CD4-positive, alpha-beta memory T cell (primary cell): ENCODE data around the gene RNF220. TPM values are rescaled to one million over a fixed set of nuclear protein-coding genes. Genes with fewer than 3 reads are reported as not detected.

Experiments
- CTCF ChIA-PET: fragments of 350-600 bp; sonication (Branson Sonifier 250); formaldehyde crosslinking; loops from one replicate; lab custom pipeline; 2021; ENCODE audit warnings: inconsistent platforms; ENCODE audit not compliant: partially characterized antibody; lab: Charles Lee
- POLR2A ChIA-PET: fragments of 350-600 bp; sonication (Branson Sonifier 250); formaldehyde crosslinking; loops from one replicate; lab custom pipeline; 2021; ENCODE audit not compliant: partially characterized antibody; lab: Charles Lee
- DNase-seq, 5 donors: peaks; one replicate each; pipeline versions ENCODE4 v3.0.0 to v3.0.0-alpha.2; 2020 to 2022; ENCODE audit warnings: mixed read lengths in 1 of 5
- H3K27ac ChIP-seq: one replicate; pipeline ENCODE4 v1.7.0; 2013; ENCODE audit warnings: low read depth, low read length
- H3K27me3 ChIP-seq: 2 replicates; pipeline ENCODE4 v1.7.0; 2013; ENCODE audit warnings: mild to moderate bottlenecking, low read length, moderate library complexity; ENCODE audit not compliant: insufficient read depth
- H3K36me3 ChIP-seq: 2 replicates; pipeline ENCODE4 v1.7.0; 2013; ENCODE audit warnings: mild to moderate bottlenecking, low read length, moderate library complexity; ENCODE audit not compliant: insufficient read depth
- H3K4me1 ChIP-seq: 2 replicates; pipeline ENCODE4 v1.7.0; 2013; ENCODE audit warnings: mild to moderate bottlenecking, low read length, moderate library complexity; ENCODE audit not compliant: insufficient read depth
- H3K4me3 ChIP-seq, 2 donors: one replicate each; pipeline ENCODE4 v1.7.0; 2013; ENCODE audit warnings: low read length in 2 of 2, mild to moderate bottlenecking in 1 of 2
- H3K9me3 ChIP-seq, 2 donors: one replicate each; pipeline ENCODE4 v1.7.0; 2013; ENCODE audit warnings: low read length in 2 of 2, control low read depth in 1 of 2; ENCODE audit not compliant: control insufficient read depth in 1 of 2
- H3K27ac Mint-ChIP-seq, 7 donors: one replicate each; pipeline ENCODE4 v1.8.0; 2020 to 2021; ENCODE audit warnings: mixed read lengths in 7 of 7, mild to moderate bottlenecking in 6 of 7, inconsistent platforms in 3 of 7, moderate library complexity in 3 of 7
- H3K27me3 Mint-ChIP-seq, 2 donors: one replicate each; pipeline ENCODE4 v1.8.0; 2020 to 2021; ENCODE audit warnings: mixed read lengths in 2 of 2
- H3K36me3 Mint-ChIP-seq, 2 donors: one replicate each; pipeline ENCODE4 v1.8.0; 2020 to 2021; ENCODE audit warnings: mixed read lengths in 2 of 2, inconsistent platforms in 1 of 2, mild to moderate bottlenecking in 1 of 2
- H3K4me1 Mint-ChIP-seq, 4 donors: one replicate each; pipeline ENCODE4 v1.8.0; 2020 to 2021; ENCODE audit warnings: mixed read lengths in 4 of 4, mild to moderate bottlenecking in 1 of 4
- H3K4me3 Mint-ChIP-seq, 8 donors: one replicate each; pipeline ENCODE4 v1.8.0; 2020 to 2021; ENCODE audit warnings: mixed read lengths in 8 of 8, mild to moderate bottlenecking in 7 of 8, moderate library complexity in 6 of 8, inconsistent platforms in 3 of 8
- H3K9me3 Mint-ChIP-seq, 8 donors: one replicate each; pipeline ENCODE4 v1.8.0; 2020 to 2021; ENCODE audit warnings: mixed read lengths in 8 of 8, mild to moderate bottlenecking in 5 of 8, inconsistent platforms in 3 of 8, moderate library complexity in 1 of 8
- intact Hi-C: fragments of 100-400 bp; cut with micrococcal nuclease; formaldehyde crosslinking; loops from one replicate; pipeline ENCODE4 v1.15.1; 2023
- polyA plus RNA-seq, 2 donors: library from polyadenylated mRNA; unstranded; fragments of 300-500 nt; fragmentation: Illumina TruSeq; gene quantifications; one replicate each; pipeline ENCODE4 v1.2.3, GENCODE V29; 2021
- total RNA-seq, 2 experiments: library from RNA; stranded (reverse); gene quantifications; one replicate each; pipeline ENCODE4 v1.2.3, GENCODE V29; 2021

RNF220 gene
- total and polyA plus RNA-seq, 4 experiments from 2014 or later, result 74.7 to 125 (median 111) TPM

GRCh38 chr1:44508397-44508745, 103.3 kb downstream of the RNF220 start:
- Histone ChIP-seq H3K4me3 (no peak overlapping the region), H3K36me3 (no peaks in the 10 kb centered on the region), H3K27ac (no peak overlapping the region), H3K4me1 (peaks cover 10% of the 10 kb centered on the region), H3K9me3 (no peaks in the 10 kb centered on the region), H3K27me3 (no peaks in the 10 kb centered on the region)
- peaks cover 20 to 25% of the 10 kb centered on the region in 2 donors for H3K27me3 Mint-ChIP-seq
- H3K9me3 Mint-ChIP-seq, result no peaks in the 10 kb centered on the region
- ChIA-PET CTCF (no interaction called here), POLR2A (no interaction called here)
- no peak overlapping the region for H3K4me3 Mint-ChIP-seq
- no peak for DNase-seq
- H3K4me1 Mint-ChIP-seq, result peaks cover 7 to 17% (median 14%) of the 10 kb centered on the region in 4 donors
- intact Hi-C loops, result no loop called here
- H3K27ac Mint-ChIP-seq, result no peak overlapping the region
- H3K36me3 Mint-ChIP-seq, result no peaks in the 10 kb centered on the region

DNA sequence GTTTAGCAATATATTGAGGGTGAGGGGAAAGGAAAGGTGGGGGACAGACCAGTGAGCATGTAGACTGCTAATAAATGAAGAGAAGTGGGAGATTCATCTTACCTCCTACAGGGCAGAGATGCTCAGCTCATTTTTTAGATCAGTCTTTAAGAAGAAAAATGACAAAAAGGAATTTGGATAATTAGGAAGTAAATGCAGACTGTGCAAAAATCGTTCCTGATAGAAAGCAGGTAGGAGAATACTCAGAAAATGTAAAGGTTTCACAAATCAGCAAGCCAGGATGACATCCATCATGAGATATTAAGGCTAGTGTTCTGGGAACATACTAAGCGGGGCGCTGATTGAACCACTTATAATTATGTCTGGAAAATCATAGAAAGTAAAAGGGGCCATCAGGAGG, 106.3 kb downstream of the RNF220 start:
- Histone ChIP-seq H3K36me3 (no peaks in the 10 kb centered on the region), H3K27ac (no peak overlapping the region), H3K27me3 (no peaks in the 10 kb centered on the region), H3K4me3 (no peak overlapping the region), H3K4me1 (peaks cover 10% of the 10 kb centered on the region), H3K9me3 (no peaks in the 10 kb centered on the region)
- H3K36me3 Mint-ChIP-seq, result no peaks in the 10 kb centered on the region
- intact Hi-C loops, result no loop called here
- ChIA-PET CTCF (no interaction called here), POLR2A (no interaction called here)
- peak overlapping the region in 4 of 8 donors; percentile 4 to 61 (median 31) for H3K4me3 Mint-ChIP-seq
- no peaks in the 10 kb centered on the region for H3K9me3 Mint-ChIP-seq
- H3K27me3 Mint-ChIP-seq, result peaks cover 17% of the 10 kb centered on the region in 2 donors
- no peak for DNase-seq
- H3K27ac Mint-ChIP-seq, result peak overlapping the region in 2 of 7 donors; percentile 59 to 63
- H3K4me1 Mint-ChIP-seq, result peaks cover 7 to 17% (median 14%) of the 10 kb centered on the region in 4 donors

DNA sequence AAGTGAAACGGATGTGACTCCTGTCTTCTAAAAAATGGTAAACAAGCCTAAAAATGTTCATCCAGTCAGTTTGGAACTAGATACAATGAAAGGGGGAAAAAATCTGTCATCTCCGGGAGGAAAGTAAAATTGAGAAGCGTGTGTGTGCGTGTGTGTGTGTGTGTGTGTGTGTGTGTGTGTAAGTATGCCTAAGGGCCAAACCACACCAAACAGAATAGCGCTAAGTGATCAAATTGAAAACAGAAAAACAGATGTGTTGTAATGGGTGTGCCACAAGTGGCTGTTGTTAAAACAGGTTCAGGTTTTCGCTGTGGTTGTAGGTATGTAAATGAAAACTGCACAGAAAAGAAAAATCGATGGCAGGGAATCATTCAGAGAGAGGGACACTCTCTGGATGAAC, 106.7 kb downstream of the RNF220 start:
- DNase-seq, result peak in 4 of 5 donors; percentile 9 to 19 (median 14)
- Histone ChIP-seq H3K9me3 (no peaks in the 10 kb centered on the region), H3K27me3 (no peaks in the 10 kb centered on the region), H3K36me3 (no peaks in the 10 kb centered on the region), H3K4me1 (peaks cover 10% of the 10 kb centered on the region), H3K4me3 (no peak overlapping the region), H3K27ac (no peak overlapping the region)
- CTCF ChIA-PET, result interaction anchor here (0.5 kb wide), 1 partner anchor 427 kb away, joined by 3 read pairs; no protein-coding TSS in a partner anchor
- Mint-ChIP-seq H3K27me3 (peaks cover 13 to 17% of the 10 kb centered on the region in 2 donors), H3K9me3 (no peaks in the 10 kb centered on the region), H3K27ac (peak overlapping the region in 4 of 7 donors; percentile 12 to 63 (median 46)), H3K4me3 (peak overlapping the region in 4 of 8 donors; percentile 4 to 61 (median 31)), H3K36me3 (no peaks in the 10 kb centered on the region), H3K4me1 (peaks cover 7 to 17% (median 14%) of the 10 kb centered on the region in 4 donors)
- intact Hi-C loops, result no loop called here
- POLR2A ChIA-PET, result no interaction called here

DNA sequence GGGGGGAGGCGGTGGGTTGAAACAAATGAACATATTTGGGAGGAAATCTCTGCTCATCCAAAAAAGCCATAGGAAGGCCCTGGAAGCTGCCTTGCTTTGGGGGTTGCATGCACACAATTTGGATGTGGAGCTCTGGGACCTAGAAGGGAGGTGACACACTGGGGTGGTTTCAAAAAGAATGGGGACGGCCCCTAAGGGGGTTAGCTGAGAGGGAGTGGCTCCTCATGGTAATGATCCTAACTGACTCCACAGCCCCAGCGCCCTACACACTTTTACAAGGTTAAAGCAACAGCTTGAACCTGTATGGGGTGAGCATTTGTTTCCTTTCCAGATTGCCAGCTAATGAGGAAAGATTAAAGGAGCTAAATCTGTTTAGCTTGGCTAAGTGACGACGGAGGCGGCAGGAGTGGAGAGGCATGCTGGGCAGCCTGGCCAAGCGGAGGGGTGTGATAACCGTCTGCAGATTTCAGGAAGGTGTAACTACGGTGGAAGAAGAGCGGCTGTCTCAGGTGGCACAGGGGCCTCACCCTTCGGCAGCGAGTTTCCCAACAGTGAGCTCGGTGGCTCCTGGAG, 107.3 kb downstream of the RNF220 start:
- CTCF ChIA-PET, result interaction anchor here (0.5 kb wide), 1 partner anchor 426 kb away, joined by 3 read pairs; no protein-coding TSS in a partner anchor
- peak overlapping the region in 1 of 8 donors; percentile 3 for H3K4me3 Mint-ChIP-seq
- H3K27ac Mint-ChIP-seq, result no peak overlapping the region

DNA sequence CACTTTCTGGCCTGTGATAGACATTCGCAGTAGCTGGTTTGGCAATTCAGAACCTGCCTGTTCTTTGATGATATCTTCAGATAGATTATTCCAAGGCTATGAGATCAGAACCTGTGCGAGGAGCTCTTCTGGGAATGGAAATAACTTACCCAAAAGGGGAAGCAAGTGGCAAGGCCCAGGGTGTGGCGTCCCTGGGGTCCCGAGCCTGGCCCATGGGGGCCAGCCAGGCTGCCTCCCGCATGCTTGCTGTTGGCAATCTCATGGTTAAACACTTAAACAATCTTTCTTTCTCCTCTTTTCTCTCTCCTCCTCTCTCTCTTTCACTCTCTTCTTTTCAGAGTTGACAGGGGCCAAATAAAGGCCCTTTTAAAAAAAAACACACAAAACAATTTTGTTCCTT, 108.1 kb downstream of the RNF220 start:
- peaks cover 10% of the 10 kb centered on the region for H3K4me1 ChIP-seq
- Mint-ChIP-seq H3K27ac (no peak overlapping the region), H3K4me1 (peaks cover 7 to 17% (median 14%) of the 10 kb centered on the region in 4 donors), H3K4me3 (no peak overlapping the region), H3K36me3 (no peaks in the 10 kb centered on the region), H3K27me3 (peaks cover 9 to 17% of the 10 kb centered on the region in 2 donors), H3K9me3 (peaks cover 0 to 2% (median 0%) of the 10 kb centered on the region in 8 donors)
- no peak overlapping the region for H3K4me3 ChIP-seq
- ChIA-PET CTCF (no interaction called here), POLR2A (no interaction called here)
- no peaks in the 10 kb centered on the region for H3K27me3 ChIP-seq
- no peak overlapping the region for H3K27ac ChIP-seq
- H3K9me3 ChIP-seq, result no peaks in the 10 kb centered on the region
- no peaks in the 10 kb centered on the region for H3K36me3 ChIP-seq
- DNase-seq, result no peak
- intact Hi-C loops, result no loop called here

More for the DNA sequence above, 107.3 kb downstream of the RNF220 start:
- Histone ChIP-seq H3K36me3 (no peaks in the 10 kb centered on the region), H3K9me3 (no peaks in the 10 kb centered on the region), H3K4me3 (no peak overlapping the region), H3K4me1 (peaks cover 10% of the 10 kb centered on the region), H3K27ac (no peak overlapping the region), H3K27me3 (no peaks in the 10 kb centered on the region)
- Mint-ChIP-seq H3K4me1 (peaks cover 7 to 17% (median 14%) of the 10 kb centered on the region in 4 donors), H3K9me3 (peaks cover 0 to 2% (median 0%) of the 10 kb centered on the region in 8 donors), H3K36me3 (no peaks in the 10 kb centered on the region), H3K27me3 (peaks cover 9 to 17% of the 10 kb centered on the region in 2 donors)
- intact Hi-C loops, result no loop called here
- no peak for DNase-seq
- POLR2A ChIA-PET, result no interaction called here

DNA sequence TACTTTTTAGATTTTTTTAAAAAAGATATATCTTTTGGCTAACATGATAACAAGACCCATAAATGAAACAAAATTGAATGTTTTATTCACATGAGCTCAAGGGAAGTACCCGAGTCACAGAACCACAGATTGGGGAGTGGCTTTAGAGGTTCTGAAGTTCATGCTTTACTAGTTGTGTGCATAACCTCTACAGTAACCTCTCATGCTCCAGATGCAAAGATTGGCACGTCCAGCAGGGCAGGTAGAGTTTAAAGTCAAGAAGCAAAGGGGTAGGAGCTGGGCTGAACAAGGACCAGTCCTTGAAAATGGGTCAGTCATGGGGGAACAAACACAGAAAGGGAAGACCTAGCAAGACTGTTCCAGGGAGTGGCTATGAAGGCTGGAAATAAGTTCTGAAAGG, 109.6 kb downstream of the RNF220 start:
- Mint-ChIP-seq H3K27me3 (peaks cover 9 to 12% of the 10 kb centered on the region in 2 donors), H3K27ac (no peak overlapping the region), H3K36me3 (no peaks in the 10 kb centered on the region), H3K4me1 (peaks cover 13 to 20% (median 14%) of the 10 kb centered on the region in 4 donors), H3K4me3 (no peak overlapping the region), H3K9me3 (peaks cover 0 to 2% (median 0%) of the 10 kb centered on the region in 8 donors)
- POLR2A ChIA-PET, result no interaction called here
- DNase-seq, result no peak
- Histone ChIP-seq H3K27me3 (no peaks in the 10 kb centered on the region), H3K4me1 (peaks cover 10% of the 10 kb centered on the region), H3K36me3 (no peaks in the 10 kb centered on the region), H3K27ac (no peak overlapping the region), H3K4me3 (no peak overlapping the region), H3K9me3 (no peaks in the 10 kb centered on the region)
- intact Hi-C loops, result no loop called here
- CTCF ChIA-PET, result no interaction called here

DNA sequence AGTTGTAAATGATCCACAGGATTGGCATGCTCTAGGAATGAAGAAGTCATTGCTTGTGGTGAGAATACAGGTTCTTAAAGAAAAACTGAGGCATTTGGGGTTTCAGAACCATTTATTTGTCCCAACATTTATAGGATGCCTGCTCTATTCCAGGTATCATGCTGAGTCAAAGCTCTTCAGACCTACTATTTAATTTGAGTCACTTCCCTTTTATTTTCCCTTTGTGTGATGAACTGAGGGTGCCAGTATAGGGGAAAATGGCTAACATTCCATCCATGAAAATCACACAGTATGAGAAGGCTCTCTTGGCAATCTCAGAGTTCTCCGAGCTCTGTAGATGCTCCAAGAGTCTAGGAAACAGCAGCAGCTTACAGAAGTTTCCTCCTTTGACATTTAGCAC, 110.4 kb downstream of the RNF220 start:
- ChIA-PET POLR2A (no interaction called here), CTCF (no interaction called here)
- Histone ChIP-seq H3K27me3 (no peaks in the 10 kb centered on the region), H3K4me1 (peaks cover 10% of the 10 kb centered on the region), H3K9me3 (no peaks in the 10 kb centered on the region), H3K4me3 (no peak overlapping the region), H3K36me3 (no peaks in the 10 kb centered on the region), H3K27ac (no peak overlapping the region)
- peaks cover 10% of the 10 kb centered on the region in 2 donors for H3K27me3 Mint-ChIP-seq
- no peak overlapping the region for H3K4me3 Mint-ChIP-seq
- no peak for DNase-seq
- H3K36me3 Mint-ChIP-seq, result no peaks in the 10 kb centered on the region
- H3K27ac Mint-ChIP-seq, result no peak overlapping the region
- intact Hi-C loops, result no loop called here
- peaks cover 0 to 2% (median 0%) of the 10 kb centered on the region in 8 donors for H3K9me3 Mint-ChIP-seq
- H3K4me1 Mint-ChIP-seq, result peaks cover 11 to 20% (median 15%) of the 10 kb centered on the region in 4 donors
